Kidney epithelial cell (primary cell): ENCODE data around the gene FAM78B. TPM values are rescaled to one million over a fixed set of nuclear protein-coding genes. Genes with fewer than 3 reads are reported as not detected.

ENCODE experiments used
- DNase-seq: peaks from one replicate; pipeline ENCODE4 v3.0.0-alpha.2; 2010; ENCODE audit warnings: low read depth
- H3K27me3 ChIP-seq: 2 replicates; pipeline ENCODE4 v1.6.0; 2011; ENCODE audit warnings: low read length; ENCODE audit not compliant: control insufficient read depth, insufficient read depth
- H3K36me3 ChIP-seq: 2 replicates; pipeline ENCODE4 v1.5.1; 2011; ENCODE audit warnings: low read length; ENCODE audit not compliant: control insufficient read depth, insufficient read depth
- H3K4me3 ChIP-seq: 2 replicates; pipeline ENCODE4 v1.5.1; 2011; ENCODE audit warnings: low read depth, mild to moderate bottlenecking, control low read depth, low read length
- total RNA-seq: library from RNA; depleted of rRNA; stranded (reverse); fragments of >200 nt; gene quantifications from 2 replicates; pipeline ENCODE4 v1.2.3, GENCODE V29; 2015
- TF ChIP-seq, protein P1 (sequence below): IDR thresholded peaks from 2 replicates; pipeline ENCODE4 v1.5.1; 2011; ENCODE audit warnings: mild to moderate bottlenecking, moderate library complexity, low read length, control low read depth, inconsistent platforms; ENCODE audit not compliant: insufficient read depth, poor library complexity, severe bottlenecking

Gene FAM78B
- total RNA-seq, 1 donor from 2014 or later = 0.33 TPM

DNA sequence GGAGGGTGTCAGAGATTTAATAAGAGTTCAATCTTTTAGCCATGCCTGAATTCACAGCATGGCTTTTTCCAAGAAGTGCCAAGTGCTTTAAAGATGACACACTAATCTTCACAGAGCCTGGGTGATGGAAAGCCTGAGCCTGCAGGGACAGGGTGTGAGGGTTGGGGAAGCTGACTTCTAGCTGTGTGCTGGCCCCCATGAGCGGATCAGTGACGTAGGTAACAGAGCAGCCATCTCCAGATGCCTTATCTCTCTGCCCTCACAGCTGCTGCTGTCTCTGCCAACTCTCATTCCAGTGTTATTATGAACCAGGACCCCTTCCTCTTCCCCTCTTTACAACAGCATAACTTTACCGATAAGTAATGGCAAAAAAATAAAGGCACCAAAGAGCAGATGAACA is 30.6 kb downstream of the FAM78B start:
- TF ChIP-seq, protein P1, sequence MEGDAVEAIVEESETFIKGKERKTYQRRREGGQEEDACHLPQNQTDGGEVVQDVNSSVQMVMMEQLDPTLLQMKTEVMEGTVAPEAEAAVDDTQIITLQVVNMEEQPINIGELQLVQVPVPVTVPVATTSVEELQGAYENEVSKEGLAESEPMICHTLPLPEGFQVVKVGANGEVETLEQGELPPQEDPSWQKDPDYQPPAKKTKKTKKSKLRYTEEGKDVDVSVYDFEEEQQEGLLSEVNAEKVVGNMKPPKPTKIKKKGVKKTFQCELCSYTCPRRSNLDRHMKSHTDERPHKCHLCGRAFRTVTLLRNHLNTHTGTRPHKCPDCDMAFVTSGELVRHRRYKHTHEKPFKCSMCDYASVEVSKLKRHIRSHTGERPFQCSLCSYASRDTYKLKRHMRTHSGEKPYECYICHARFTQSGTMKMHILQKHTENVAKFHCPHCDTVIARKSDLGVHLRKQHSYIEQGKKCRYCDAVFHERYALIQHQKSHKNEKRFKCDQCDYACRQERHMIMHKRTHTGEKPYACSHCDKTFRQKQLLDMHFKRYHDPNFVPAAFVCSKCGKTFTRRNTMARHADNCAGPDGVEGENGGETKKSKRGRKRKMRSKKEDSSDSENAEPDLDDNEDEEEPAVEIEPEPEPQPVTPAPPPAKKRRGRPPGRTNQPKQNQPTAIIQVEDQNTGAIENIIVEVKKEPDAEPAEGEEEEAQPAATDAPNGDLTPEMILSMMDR = no peak
- Histone ChIP-seq H3K36me3 (no peaks in the 10 kb centered on the region), H3K27me3 (peaks cover 4% of the 10 kb centered on the region), H3K4me3 (no peak overlapping the region)
- no peak for DNase-seq

DNA sequence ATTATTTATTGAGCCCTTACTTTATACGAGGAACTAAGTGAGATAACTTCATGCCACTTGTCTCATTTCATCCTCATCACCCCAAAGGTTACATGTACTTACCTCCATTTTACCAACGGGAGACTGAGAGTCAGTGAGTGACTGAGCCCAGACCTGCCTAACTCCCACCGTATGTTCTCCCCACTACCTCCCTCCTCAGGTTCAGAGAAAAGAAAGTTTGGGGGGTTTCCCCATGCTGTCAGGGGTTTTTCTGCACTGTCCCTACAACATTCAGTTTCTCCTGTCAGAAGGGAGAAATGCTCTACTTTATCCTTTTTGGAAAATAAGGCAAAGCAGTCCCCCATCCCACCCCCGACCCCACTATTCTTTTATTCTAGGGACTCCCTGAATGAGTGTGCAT is 32.9 kb downstream of the FAM78B start:
- TF ChIP-seq, protein P1 = no peak
- peaks cover 4% of the 10 kb centered on the region for H3K27me3 ChIP-seq
- H3K4me3 ChIP-seq = no peak overlapping the region
- no peak for DNase-seq
- no peaks in the 10 kb centered on the region for H3K36me3 ChIP-seq

DNA sequence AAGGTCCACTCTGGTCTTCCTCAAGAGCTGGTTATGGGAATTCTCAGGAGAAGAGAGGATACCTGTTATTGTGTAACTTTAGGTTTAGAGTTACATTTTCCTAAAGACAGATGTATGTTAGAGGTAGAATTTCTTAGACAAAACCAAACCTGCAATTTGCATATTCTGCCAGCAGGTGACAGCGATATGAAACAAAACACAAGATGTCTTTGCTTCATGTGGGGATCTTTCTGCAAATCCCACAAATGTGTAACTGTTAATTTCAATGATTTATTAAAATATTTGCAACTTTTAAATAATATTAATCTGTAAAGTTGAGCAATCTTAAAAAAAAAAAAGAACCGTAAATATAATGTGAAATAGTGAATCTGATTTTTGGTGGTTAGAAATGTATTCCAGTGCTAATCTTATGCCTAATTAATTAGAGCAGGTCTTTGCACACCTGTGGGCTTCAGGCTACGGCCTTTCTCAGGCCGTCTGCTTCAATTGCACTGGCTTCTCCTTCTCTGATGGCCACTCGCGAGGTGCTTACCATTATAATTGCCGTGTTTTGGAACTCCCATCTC is 33.4 kb downstream of the FAM78B start:
- TF ChIP-seq, protein P1 = peak; percentile 46
- H3K27me3 ChIP-seq = peaks cover 4% of the 10 kb centered on the region
- no peak for DNase-seq

DNA sequence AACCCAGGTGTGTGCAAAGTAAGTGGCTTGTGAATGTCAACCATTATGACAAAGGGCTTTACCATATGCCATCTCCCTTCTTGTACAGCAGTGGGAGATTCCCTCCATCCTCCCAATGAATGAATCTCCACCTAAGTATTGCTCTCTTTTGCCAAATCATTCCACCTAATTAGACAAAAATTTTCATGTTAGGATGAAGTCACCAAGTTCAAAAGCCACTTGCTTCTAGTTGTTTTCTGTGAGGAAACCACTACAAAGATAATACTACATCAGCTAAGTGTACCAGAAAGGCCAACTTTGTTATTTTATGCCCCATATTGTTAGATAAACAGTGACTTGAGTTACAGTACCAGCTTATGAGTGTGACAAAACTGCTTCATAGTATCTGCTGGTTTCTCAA is 34.3 kb downstream of the FAM78B start:
- Histone ChIP-seq H3K36me3 (no peaks in the 10 kb centered on the region), H3K27me3 (no peaks in the 10 kb centered on the region), H3K4me3 (no peak overlapping the region)
- TF ChIP-seq, protein P1 = no peak
- DNase-seq = no peak

More for the DNA sequence above, 33.4 kb downstream of the FAM78B start:
- no peaks in the 10 kb centered on the region for H3K36me3 ChIP-seq
- H3K4me3 ChIP-seq = no peak overlapping the region

DNA sequence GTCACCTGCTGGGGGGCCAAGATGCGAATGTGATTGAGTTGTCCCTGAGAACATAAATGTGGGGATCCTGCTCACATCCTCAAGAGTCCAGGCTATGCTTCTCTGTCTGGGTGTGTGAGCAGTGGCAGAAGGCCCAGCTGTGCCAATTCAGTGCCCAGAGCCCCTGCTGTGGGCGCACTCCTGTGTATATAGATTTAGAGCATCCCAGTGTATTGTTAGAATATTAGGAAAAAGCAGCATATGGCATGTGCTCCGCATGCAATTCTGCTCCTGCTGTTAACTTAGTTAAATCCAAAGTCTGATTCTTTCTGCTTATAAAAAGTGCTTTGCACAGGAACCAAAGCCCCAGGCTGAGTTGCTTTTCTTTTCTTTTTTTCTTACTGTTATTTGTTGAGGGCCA is 37.8 kb downstream of the FAM78B start:
- Histone ChIP-seq H3K4me3 (no peak overlapping the region), H3K27me3 (no peaks in the 10 kb centered on the region), H3K36me3 (no peaks in the 10 kb centered on the region)
- TF ChIP-seq, protein P1 = no peak
- DNase-seq = no peak

DNA sequence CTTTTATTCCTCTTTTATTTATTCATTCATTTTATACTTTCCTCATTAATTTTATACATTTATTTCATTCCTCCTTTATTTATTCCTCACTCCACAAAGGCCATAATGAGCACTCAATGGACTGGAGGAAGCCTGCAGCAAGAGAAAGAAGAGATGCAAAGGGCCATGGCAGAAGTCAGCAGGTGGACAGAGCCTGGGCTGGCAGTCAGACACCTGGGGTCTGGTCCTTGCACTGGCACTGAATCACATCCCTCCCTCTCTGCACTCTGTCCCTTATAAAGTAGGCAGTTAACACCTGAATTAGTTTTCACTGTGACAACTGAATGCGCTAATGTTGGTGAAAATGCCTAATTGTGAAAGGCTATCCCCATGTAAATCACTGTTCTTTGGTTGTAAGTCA is 38.6 kb downstream of the FAM78B start:
- Histone ChIP-seq H3K27me3 (no peaks in the 10 kb centered on the region), H3K36me3 (no peaks in the 10 kb centered on the region), H3K4me3 (no peak overlapping the region)
- TF ChIP-seq, protein P1 = no peak
- no peak for DNase-seq
